Suprapubic skin (tissue), 4 donors: ENCODE measurements around the gene CBL. TPM values are rescaled to one million over a fixed set of nuclear protein-coding genes. Genes with fewer than 3 reads are reported as not detected.
A peak's percentile ranks its signal among the peaks of the same experiment; 100 is the strongest.
"Not testable (repeated sequence)": the region's sequence is repeated elsewhere in the genome, so short reads cannot be mapped to it uniquely, and the experiment has no call there.

Experiments
- DNase-seq, 2 donors: peaks; one replicate each; pipeline ENCODE4 v3.0.0-alpha.2; 2019; ENCODE audit warnings: low spot score in 2 of 2
- H3K27ac ChIP-seq: fragments of 200-600 bp; sonication (generic); one replicate; pipeline ENCODE4 v1.5.1; 2019
- H3K27me3 ChIP-seq: fragments of 200-600 bp; sonication (generic); one replicate; pipeline ENCODE4 v1.5.1; 2019
- H3K36me3 ChIP-seq: fragments of 200-600 bp; sonication (generic); one replicate; pipeline ENCODE4 v1.5.1; 2019
- H3K4me1 ChIP-seq: fragments of 200-600 bp; sonication (generic); one replicate; pipeline ENCODE4 v1.5.1; 2019
- H3K4me3 ChIP-seq: fragments of 200-600 bp; sonication (generic); one replicate; pipeline ENCODE4 v1.5.1; 2019; ENCODE audit warnings: mild to moderate bottlenecking
- H3K9me3 ChIP-seq: fragments of 200-600 bp; sonication (generic); one replicate; pipeline ENCODE4 v1.5.1; 2019
- EP300 ChIP-seq: sonication (generic); formaldehyde crosslinking; IDR thresholded peaks from one replicate; pipeline ENCODE4 v1.6.1; 2017; ENCODE audit warnings: antibody characterized with exemption
- POLR2A ChIP-seq, 2 donors: fragments of 450-650 bp; IDR thresholded peaks; one replicate each; pipeline ENCODE4 v1.6.1; 2017; ENCODE audit warnings: antibody characterized with exemption in 2 of 2, mild to moderate bottlenecking in 2 of 2, moderate library complexity in 2 of 2
- POLR2AphosphoS5 ChIP-seq, 3 donors: sonication (generic); formaldehyde crosslinking; IDR thresholded peaks; one replicate each; pipeline ENCODE4 v1.6.1; 2017; ENCODE audit warnings: antibody characterized with exemption in 3 of 3
- WGBS: methylation state at CpG from one replicate; pipeline ENCODE4 v1.1.5; 2018; 5-methylcytosine and 5-hydroxymethylcytosine counted together
- total RNA-seq, 4 donors: library from RNA; depleted of rRNA; stranded (reverse); fragments of >200 nt; gene quantifications; one replicate each; pipeline ENCODE4 v1.1.0, GENCODE V29; 2016
- TF ChIP-seq, protein P1 (sequence below), 2 donors: fragments of 200-600 bp in 1 of 2; fragments of 450-650 bp in 1 of 2; sonication (generic) in 1 of 2; IDR thresholded peaks; one replicate each; pipeline ENCODE4 v1.5.1; 2016 to 2019; ENCODE audit warnings: antibody characterized with exemption in 2 of 2, mild to moderate bottlenecking in 1 of 2, moderate library complexity in 1 of 2

CBL gene
- total RNA-seq, 4 donors from 2014 or later = 13.2 to 17.4 (median 17.2) TPM

- no peaks in the 10 kb centered on the region for H3K9me3 ChIP-seq
- no peaks in the 10 kb centered on the region for H3K27me3 ChIP-seq
- DNase-seq = no peak
- TF ChIP-seq EP300 (no peak), POLR2AphosphoS5 (IDR thresholded peaks at IDR 0.05) (no peak), POLR2A (IDR thresholded peaks at IDR 0.05) (no peak)
- TF ChIP-seq, protein P1, sequence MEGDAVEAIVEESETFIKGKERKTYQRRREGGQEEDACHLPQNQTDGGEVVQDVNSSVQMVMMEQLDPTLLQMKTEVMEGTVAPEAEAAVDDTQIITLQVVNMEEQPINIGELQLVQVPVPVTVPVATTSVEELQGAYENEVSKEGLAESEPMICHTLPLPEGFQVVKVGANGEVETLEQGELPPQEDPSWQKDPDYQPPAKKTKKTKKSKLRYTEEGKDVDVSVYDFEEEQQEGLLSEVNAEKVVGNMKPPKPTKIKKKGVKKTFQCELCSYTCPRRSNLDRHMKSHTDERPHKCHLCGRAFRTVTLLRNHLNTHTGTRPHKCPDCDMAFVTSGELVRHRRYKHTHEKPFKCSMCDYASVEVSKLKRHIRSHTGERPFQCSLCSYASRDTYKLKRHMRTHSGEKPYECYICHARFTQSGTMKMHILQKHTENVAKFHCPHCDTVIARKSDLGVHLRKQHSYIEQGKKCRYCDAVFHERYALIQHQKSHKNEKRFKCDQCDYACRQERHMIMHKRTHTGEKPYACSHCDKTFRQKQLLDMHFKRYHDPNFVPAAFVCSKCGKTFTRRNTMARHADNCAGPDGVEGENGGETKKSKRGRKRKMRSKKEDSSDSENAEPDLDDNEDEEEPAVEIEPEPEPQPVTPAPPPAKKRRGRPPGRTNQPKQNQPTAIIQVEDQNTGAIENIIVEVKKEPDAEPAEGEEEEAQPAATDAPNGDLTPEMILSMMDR (IDR thresholded peaks at IDR 0.05) = no peak
- no peak overlapping the region for H3K4me3 ChIP-seq
- 81% methylated on average over 6 of the region's 6 CpGs for WGBS
- no peak overlapping the region for H3K27ac ChIP-seq
- peaks cover 6% of the 10 kb centered on the region for H3K4me1 ChIP-seq
- no peaks in the 10 kb centered on the region for H3K36me3 ChIP-seq
Observed at GRCh38 chr11:119198925-119199324, 7.2 kb upstream of the CBL start.

- WGBS = 87% methylated on average over 5 of the region's 5 CpGs
- H3K27ac ChIP-seq, H3K36me3 ChIP-seq, H3K27me3 ChIP-seq, H3K9me3 ChIP-seq, DNase-seq, H3K4me3 ChIP-seq: not testable (repeated sequence)
- peaks cover 12% of the 10 kb centered on the region for H3K4me1 ChIP-seq
Observed at GRCh38 chr11:119201236-119201635, 4.9 kb upstream of the CBL start.

DNA sequence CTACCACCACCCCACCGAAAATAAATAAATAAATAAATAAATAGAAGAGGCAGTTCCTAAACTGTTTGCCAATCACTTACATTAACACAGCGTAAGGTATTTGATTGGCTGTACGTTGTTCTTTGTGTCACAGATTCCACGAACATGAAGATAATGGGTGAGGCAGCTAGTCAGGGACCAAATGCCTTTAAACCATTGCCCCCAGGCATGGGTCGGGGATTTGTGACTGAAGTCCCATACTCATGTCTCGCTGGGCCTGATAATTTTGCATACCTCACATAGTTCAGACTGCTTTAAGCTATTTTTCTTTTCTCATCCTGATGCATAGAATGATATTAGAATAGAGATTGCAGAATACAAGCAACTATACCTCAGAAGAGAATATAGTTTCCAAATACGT, 3.6 kb upstream of the CBL start:
- Histone ChIP-seq H3K36me3 (no peaks in the 10 kb centered on the region), H3K27me3 (no peaks in the 10 kb centered on the region), H3K4me1 (peaks cover 16% of the 10 kb centered on the region), H3K9me3 (no peaks in the 10 kb centered on the region), H3K27ac (no peak overlapping the region), H3K4me3 (no peak overlapping the region)
- no peak for DNase-seq
- TF ChIP-seq POLR2A (IDR thresholded peaks at IDR 0.05) (no peak), EP300 (no peak)
- TF ChIP-seq, protein P1 (IDR thresholded peaks at IDR 0.05) = no peak
- 91% methylated on average over 7 of the region's 7 CpGs for WGBS

GRCh38 chr11:119204066-119204465, 2.1 kb upstream of the CBL start:
- 90% methylated on average over 9 of the region's 9 CpGs for WGBS
- H3K4me3 ChIP-seq = no peak overlapping the region
- peaks cover 22% of the 10 kb centered on the region for H3K4me1 ChIP-seq
- H3K9me3 ChIP-seq = no peaks in the 10 kb centered on the region
- DNase-seq = no peak
- H3K36me3 ChIP-seq = no peaks in the 10 kb centered on the region
- H3K27ac ChIP-seq = no peak overlapping the region
- no peak for TF ChIP-seq EP300
- H3K27me3 ChIP-seq = no peaks in the 10 kb centered on the region

- DNase-seq = no peak
- Histone ChIP-seq H3K4me1 (peaks cover 22% of the 10 kb centered on the region), H3K4me3 (peak overlapping the region; percentile 94), H3K27ac (no peak overlapping the region), H3K27me3 (no peaks in the 10 kb centered on the region), H3K9me3 (no peaks in the 10 kb centered on the region), H3K36me3 (no peaks in the 10 kb centered on the region)
- WGBS = 45% methylated on average over 10 of the region's 10 CpGs
- TF ChIP-seq POLR2A (IDR thresholded peaks at IDR 0.05) = no peak
- no peak for TF ChIP-seq EP300
- TF ChIP-seq, protein P1 (IDR thresholded peaks at IDR 0.05) = no peak
- TF ChIP-seq POLR2AphosphoS5 (IDR thresholded peaks at IDR 0.05) = no peak
Observed at GRCh38 chr11:119205080-119205479, 1.1 kb upstream of the CBL start.

GRCh38 chr11:119206511-119207414, 624 bp downstream of the CBL start:
- TF ChIP-seq POLR2AphosphoS5 (IDR thresholded peaks at IDR 0.05) (no peak), EP300 (no peak), POLR2A (IDR thresholded peaks at IDR 0.05) (no peak)
- TF ChIP-seq, protein P1 (IDR thresholded peaks at IDR 0.05) = no peak
- DNase-seq = peak; percentile 81 to 83
- Histone ChIP-seq H3K27me3 (no peaks in the 10 kb centered on the region), H3K4me3 (peak overlapping the region; percentile 94), H3K36me3 (no peaks in the 10 kb centered on the region), H3K27ac (peak overlapping the region; percentile 95), H3K9me3 (no peaks in the 10 kb centered on the region), H3K4me1 (peaks cover 22% of the 10 kb centered on the region)
- under 1% methylated on average over 38 of the region's 41 CpGs for WGBS
